Suppressor macrophage treated with lipopolysaccharide for 4 hours (primary cell): ENCODE results near the gene HIPK2.
"Not testable (repeated sequence)": the region's sequence is repeated elsewhere in the genome, so short reads cannot be mapped to it uniquely, and the experiment has no call there.

Experiments
- DNase-seq: peaks from one replicate; pipeline ENCODE4 v3.0.0-alpha.2; 2020

Gene HIPK2

GRCh38 chr7:139562961-139563565 lies 214.7 kb downstream of the HIPK2 start:
- DNase-seq, result peak; percentile 29

- DNase-seq, result no peak
Measured at GRCh38 chr7:139562491-139562890, 215.3 kb downstream of the HIPK2 start.

- DNase-seq, result no peak
Measured at GRCh38 chr7:139560678-139561077, 217.1 kb downstream of the HIPK2 start.

- DNase-seq, result no peak
Measured at GRCh38 chr7:139560199-139560598, 217.6 kb downstream of the HIPK2 start.

DNA sequence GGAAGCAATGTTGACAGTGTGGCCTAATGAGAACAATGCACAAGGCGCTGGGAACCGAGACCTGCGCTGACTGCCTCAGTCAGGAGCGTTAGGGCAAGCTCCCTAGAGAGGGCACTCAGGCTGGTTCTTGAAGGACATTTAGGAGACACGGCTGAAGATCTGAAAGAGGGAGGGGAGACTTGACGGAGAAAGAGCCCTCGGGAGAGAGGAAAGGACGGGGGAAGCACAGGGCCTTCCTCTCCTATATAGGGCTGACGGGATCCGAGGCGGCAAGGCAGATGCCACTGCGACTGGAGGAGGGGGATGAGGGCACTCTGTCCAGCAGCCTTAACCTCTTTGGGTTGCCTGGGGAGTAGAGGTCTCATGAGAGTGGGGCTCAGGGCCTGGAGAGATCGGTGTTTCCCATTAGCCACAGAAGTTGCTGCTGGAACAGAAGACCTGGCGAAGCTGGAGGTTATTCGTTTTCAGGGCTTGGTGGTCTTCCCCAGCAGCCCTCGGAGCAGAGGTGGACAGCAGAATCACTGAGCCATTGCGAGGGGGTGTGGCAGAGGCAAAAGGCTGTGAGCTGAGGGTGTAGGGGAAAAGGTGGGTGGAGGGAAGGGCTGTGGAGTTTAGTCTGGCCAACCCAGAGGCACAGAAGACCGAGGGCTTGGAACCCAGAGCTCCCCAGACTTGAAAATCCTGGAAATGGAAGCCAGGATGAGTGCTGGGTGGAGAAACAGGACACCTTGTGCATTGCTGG lies 218.3 kb downstream of the HIPK2 start:
- no peak for DNase-seq

- DNase-seq, result no peak
Measured at GRCh38 chr7:139557857-139558581, 219.8 kb downstream of the HIPK2 start.

DNA sequence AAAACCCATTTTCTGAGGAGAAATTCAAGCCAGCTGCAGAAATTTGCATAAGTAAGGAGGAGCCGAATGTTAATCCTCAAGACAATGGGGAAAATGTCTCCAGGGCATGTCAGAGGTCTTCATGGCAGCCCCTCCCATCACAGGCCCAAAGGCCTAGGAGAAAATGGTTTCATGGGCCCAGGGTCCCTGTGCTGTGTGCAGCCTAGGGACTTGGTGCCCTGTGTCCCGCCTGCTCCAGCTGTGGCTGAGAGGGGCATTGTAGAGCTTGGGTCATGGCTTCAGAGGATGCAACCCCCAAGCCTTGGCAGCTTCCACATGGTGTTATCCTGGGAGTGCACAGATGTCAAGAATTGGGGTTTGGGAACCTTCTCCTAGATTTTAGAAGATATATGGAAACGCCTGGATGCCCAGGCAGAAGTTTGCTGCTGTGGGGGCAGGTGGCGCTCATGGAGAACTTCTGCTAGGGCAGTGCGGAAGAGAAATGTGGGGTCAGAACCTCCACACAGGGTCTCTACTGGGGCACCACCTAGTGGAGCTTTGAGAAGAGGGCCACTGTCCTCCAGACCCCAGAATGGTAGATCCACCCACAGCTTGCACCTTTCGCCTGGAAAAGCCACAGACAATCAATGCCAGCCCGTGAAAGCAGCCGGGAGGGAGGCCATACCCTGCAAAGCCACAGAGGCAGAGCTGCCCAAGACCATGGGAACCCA lies 223.7 kb downstream of the HIPK2 start:
- not testable (repeated sequence) for DNase-seq

GRCh38 chr7:139548302-139549028 lies 229.3 kb downstream of the HIPK2 start:
- DNase-seq, result peak; percentile 29

- DNase-seq, result no peak
Measured at GRCh38 chr7:139544645-139545044, 233.2 kb downstream of the HIPK2 start.

DNA sequence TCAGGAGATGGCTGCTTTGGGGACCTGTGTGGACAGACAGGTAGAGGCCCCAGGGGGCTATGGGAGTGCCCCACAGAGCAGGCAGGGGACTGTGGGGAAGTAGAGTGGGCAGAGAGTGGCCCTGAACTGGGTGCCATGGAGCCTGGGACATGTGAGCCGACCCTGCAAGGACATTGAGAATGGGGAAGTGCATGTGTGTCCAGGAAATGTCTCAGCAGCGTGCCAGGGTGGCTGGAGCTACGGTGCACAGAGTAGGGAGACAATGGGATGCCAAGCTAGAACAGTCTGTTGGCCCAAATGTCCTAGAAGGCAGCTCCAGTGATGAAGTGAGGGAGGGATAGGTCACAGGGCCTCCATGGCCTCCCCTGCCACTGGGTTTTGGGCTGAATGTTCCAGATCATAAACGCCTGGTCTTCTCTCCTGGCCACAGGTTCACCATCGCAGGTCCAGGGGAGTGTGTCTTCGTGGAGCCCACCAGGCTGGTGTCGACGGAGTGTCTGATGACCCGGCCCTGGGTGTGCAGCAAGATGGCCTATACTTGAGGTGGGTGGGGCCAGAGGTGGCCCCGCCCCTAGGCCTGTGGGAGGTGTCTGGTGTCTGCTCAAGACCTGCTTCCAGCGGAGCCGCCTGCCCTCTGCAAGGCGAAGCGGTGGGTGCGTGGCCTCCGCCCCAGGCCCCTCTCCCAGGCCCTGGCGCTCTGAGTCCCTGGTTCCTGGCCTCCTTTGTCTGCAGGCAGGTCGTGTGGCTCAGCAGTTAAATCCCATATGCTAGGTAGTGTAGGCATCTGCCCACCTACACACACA lies 233.8 kb downstream of the HIPK2 start:
- peak; percentile 40 for DNase-seq

DNA sequence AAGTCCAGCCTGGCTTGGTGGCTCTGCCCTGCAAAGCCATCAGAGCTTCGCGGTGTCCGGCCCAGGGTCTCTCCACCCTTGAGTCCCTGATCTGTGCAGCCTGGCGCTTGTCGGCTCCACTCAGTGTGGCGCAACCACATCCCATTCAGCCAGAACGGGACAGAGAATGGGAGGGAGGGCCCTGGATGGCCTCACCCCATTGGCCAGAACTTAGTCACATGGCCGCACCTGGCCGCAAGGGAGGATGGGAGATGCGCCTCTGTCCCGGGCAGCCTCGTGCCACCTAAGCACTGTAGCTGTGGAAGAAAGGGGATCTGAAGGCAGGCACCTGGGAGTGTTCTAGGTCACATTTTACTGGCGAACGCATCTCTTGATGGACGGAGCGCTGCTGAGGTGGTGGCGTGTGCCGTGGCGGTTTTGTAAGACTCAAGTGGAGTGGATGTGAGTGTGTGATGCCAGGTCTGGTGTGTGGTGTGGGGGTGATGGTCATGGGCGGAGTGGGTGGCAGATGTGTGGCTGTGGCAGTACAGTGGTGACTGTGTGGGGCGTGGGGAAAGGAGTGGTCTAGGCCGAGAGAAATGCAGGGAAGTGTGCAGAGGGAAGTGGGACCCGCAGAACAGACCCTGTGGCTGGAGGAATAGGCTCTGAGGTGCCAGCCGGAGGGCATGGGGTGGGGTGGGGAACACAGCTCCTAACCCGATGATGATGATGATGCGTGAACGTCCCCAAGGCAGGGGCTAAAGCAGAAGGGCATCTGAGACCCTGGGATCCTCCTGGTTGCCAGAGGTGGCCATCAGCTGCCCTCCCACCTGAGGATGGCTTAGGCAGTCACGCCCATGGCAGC lies 235.3 kb downstream of the HIPK2 start:
- no peak for DNase-seq

DNA sequence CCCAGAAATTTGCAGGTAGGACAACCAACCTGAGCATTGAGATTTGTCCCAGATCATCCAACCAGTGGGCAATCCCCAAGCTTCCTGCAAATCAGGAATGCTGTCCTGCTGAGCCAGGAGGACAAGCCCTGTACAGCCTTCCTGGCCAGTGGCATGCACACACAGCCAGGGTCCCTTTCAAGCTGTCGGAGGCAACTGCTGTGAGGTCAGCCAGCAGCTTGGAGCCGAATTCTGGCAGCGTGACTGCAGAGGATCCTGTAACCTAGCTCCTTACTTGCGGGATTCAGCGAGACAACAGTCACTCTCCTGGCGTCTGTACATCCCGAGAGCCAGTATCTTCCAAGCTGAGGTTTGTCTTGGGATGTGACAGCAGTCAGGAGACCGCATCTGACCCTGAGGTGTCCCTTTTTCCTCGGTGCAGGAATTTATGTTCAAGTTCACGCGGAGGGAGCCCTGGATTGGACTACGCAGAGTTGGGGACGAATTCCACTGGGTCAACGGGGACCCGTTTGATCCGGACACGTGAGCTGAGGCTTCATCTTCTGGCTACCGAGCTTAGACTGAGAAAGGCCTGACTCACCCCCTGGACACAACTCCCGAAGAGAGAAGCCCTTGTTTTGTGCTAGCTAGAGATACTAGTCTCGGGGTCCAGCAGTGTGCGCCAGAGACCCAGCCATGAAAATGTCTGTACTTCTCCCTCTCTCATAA lies 236.0 kb downstream of the HIPK2 start:
- DNase-seq, result no peak

DNA sequence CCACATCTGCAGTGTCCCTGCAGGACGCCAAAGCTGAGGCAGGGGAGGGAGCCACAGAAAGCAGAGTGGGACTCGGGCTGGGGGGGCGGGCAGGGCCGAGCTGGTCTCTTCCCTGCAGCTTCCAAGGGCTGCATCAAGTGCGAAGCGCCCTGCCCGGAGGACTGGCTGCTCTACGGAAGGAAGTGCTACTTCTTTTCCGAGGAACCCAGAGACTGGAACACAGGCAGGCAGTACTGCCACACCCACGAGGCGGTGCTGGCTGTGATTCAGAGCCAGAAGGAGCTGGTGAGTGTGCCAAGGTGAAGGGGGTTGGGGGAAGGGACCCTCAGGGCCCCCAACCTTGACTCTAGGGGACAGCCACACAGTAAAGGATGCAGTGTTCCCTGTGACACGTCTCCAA lies 237.6 kb downstream of the HIPK2 start:
- no peak for DNase-seq

GRCh38 chr7:139538881-139539635 lies 238.7 kb downstream of the HIPK2 start:
- no peak for DNase-seq

DNA sequence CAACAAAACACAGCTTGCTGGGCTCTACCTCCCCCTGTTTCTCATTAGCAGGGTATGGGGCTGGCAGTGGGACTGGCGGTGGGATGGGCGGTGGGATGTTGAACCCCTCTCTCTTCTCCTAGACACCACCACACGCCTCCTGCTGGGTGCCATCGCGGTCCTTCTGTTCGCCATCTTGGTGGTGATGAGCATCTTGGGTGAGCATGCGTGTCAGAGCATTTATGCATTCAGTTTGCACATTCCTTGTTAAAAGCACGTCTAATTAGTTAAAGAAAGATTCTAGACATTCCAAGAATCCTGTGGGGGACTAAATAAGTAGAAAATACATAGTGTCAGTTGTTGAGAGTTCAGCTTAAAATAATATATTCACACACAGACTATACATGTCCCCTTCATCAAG lies 241.6 kb downstream of the HIPK2 start:
- no peak for DNase-seq

DNA sequence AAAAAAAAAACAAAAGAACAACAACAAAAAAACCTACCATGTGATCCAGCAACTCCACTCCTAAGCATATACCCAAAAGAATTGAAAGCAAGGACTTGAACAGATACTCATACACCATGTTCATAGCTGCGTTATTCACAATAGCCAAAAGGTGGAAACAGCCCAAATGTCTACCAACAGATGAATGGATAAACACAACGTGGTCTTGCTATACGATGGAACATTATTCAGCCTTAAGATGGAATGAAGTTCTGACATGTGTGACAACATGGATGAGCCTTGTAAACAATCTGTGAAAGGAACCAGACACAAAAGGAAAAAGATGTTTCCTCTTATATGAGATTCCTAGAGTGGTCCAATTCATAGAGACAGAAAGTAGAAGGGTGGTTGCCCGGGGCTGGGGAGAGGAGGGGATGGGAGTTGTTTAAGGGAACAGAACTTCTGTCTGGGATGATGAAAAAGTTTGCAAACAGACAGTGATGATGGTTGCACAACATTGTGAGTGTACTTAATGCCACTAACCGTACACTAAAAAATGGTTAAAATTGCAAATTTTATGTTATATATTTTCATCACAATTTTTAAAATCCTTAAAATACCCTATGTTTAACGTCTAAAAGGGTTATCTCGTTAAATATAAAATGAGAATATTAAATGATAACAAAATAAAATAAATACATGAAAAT lies 242.7 kb downstream of the HIPK2 start:
- DNase-seq, result no peak

- DNase-seq, result no peak
Measured at GRCh38 chr7:139534096-139534495, 243.7 kb downstream of the HIPK2 start.

DNA sequence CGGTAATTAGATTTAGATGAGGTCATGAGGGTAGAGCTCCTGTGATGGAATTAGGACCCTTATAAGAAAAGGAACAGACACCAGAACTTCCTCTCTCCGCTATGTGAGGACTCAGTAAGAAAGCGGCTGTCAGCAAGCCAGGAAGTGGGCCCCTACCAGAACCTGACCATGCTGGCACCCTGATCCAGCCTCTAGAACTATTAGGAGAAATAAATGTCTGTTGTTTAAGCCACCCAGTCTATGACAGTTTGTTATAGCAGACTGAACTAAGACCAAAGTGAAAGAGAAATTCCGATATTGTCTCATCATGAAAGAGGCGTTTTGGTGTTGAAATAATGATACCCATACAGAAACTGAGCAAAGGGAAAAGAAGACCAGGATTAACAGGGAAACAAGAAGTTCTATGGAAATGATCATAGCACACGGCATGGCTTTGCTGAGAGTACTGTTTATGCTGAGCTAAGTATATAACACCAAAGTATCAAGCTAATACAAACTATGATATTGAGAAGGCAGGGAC lies 245.1 kb downstream of the HIPK2 start:
- peak; percentile 78 for DNase-seq

- no peak for DNase-seq
Measured at GRCh38 chr7:139531094-139531493, 246.7 kb downstream of the HIPK2 start.
